DOHH2 (cell line): ENCODE results near the gene OTUD4.

Source experiments
- CTCF ChIP-seq: fragments of 200-600 bp; sonication (generic); IDR thresholded peaks from one replicate; pipeline ENCODE4 v1.5.1; 2014; ENCODE audit warnings: antibody characterized with exemption, mild to moderate bottlenecking, low read depth, low read length; ENCODE audit not compliant: poor library complexity, severe bottlenecking
- EZH2phosphoT487 ChIP-seq: fragments of 200-600 bp; sonication (generic); IDR thresholded peaks from 2 replicates; pipeline ENCODE4 v1.6.1; 2017; ENCODE audit warnings: borderline replicate concordance, mild to moderate bottlenecking, antibody characterized with exemption, low read length, moderate library complexity, mixed read lengths

- TF ChIP-seq CTCF (no peak), EZH2phosphoT487 (no peak)
Measured at GRCh38 chr4:145181091-145181501, 707 bp upstream of the OTUD4 start.
